ENCODE results near the gene ARG2.

GRCh38 chr14:67673451-67673850, 53.7 kb downstream of the ARG2 start:
- TF ChIP-seq CTCF (IDR thresholded peaks at IDR 0.05) (no peak), POLR2A (IDR thresholded peaks at IDR 0.05) (no peak)
